OCI-M2 (cell line): ENCODE measurements around the gene ZNF76.

Source experiments
- DNase-seq: peaks from one replicate; lab custom pipeline; 2025; ENCODE audit not compliant: unreplicated experiment; lab: John Stamatoyannopoulos, UW

Gene ZNF76

DNA sequence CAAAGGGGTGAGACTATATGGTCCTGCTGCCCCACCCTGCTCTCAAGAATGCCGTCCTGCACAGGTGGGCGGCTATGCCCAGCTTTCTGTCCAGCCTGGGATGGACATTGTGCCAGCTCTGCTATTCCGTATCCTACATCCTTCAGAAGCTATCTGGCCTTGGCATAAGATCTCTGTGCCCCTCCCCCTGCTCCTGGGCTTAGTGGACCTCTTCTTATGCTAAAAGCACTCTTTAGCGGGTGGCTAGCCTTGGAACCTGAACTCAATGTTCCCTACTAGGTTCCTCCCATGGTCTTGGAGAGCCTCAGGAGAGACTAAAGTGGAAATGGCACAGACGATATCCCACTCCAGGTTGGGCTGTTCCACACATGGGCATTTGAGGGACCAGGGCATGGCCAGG, 23.3 kb upstream of the ZNF76 start:
- DNase-seq, result no peak

DNA sequence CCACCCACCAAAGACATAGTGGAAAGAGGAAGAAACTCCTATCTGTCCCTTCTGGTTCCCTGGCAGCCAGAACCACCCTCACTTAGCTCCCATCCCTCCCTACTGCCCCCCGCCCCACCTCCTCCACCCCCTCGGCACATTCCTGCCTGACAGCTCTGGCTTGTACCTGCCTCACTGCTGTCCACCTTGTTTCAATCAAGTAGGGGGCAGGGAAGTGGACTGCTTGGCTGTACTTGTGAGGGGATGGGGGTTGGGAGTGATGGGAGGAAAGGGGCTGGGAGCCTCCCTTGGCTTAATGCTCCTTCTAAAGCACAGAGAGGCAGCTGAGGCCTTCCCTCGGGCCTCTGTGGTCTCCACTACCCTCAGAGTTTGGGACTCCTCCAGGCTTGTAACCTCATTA, 22.1 kb upstream of the ZNF76 start:
- DNase-seq, result no peak

GRCh38 chr6:35238843-35239289, 20.7 kb upstream of the ZNF76 start:
- no peak for DNase-seq

DNA sequence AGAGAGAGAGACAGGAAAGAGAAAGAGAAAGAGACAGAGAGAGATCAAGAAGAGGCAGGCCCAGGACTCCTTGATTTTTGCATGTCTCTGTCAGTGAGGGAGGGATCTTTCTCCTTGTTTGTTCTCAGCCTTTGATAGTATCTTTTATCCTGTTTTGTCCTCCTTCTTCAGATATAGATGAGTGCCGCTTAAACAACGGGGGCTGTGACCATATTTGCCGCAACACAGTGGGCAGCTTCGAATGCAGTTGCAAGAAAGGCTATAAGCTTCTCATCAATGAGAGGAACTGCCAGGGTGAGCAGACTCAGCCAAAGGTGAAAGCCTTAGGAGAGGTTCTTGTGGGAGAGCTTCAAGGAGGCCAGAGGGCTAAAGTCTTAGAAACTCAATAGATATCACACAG, 20.0 kb upstream of the ZNF76 start:
- DNase-seq, result no peak

GRCh38 chr6:35240838-35241801, 18.4 kb upstream of the ZNF76 start:
- peak; percentile 21 for DNase-seq

GRCh38 chr6:35242486-35242885, 17.0 kb upstream of the ZNF76 start:
- no peak for DNase-seq

DNA sequence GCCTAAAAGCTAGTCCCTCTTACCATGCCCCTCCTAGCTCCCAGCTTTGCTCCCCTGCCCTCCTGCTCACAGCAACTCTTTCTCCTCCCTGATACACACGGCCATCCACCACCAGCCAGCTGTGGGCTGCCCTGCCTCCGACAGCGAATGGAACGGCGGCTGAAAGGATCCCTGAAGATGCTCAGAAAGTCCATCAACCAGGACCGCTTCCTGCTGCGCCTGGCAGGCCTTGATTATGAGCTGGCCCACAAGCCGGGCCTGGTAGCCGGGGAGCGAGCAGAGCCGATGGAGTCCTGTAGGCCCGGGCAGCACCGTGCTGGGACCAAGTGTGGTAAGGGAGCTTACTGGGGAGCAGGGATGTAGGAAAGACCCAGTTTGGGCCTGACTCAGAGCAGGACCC, 16.6 kb upstream of the ZNF76 start:
- DNase-seq, result no peak

GRCh38 chr6:35243386-35243958, 16.1 kb upstream of the ZNF76 start:
- DNase-seq, result no peak

DNA sequence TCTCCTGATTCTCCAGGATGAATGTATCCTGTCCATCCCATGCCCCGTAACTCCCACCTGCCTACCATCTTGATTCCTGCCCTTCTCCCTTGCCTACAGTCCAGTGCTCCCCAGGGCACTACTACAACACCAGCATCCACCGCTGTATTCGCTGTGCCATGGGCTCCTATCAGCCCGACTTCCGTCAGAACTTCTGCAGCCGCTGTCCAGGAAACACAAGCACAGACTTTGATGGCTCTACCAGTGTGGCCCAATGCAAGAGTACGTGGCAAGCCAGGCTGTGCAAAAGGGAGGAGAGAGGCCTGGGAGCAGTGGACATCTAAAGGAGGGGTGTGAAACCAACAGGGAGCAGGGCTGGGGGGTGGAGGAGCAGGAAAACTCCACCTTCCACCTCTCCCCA, 15.0 kb upstream of the ZNF76 start:
- DNase-seq, result no peak

DNA sequence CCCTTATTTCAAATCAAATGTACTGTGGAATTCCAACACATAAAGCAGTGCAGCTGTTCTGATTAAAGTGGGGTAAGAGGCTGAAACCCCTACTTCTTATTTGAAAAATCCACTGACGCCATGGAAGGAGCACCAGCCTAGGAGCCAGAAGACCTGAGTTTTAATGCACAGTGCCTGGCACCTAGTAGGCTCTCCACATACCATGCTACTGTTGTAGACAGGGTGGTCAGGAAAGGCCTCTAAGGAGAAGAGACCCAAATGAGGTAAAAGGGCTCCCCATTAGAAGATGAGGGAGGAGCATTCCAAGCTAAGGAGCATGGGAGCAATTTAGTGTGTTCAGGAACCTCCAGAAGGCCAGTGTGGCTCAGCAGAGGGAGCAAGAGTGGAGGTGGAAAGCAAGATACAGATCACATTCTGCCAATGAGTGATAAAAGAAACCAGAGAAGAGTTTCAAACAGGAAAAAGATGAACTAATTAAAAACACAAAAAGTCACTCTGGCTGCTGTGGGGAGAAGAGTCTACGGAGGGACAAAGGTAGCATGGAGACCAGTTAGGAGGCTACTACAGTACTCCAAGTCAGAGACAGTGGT, 11.8 kb upstream of the ZNF76 start:
- no peak for DNase-seq

GRCh38 chr6:35248300-35248699, 11.2 kb upstream of the ZNF76 start:
- no peak for DNase-seq

DNA sequence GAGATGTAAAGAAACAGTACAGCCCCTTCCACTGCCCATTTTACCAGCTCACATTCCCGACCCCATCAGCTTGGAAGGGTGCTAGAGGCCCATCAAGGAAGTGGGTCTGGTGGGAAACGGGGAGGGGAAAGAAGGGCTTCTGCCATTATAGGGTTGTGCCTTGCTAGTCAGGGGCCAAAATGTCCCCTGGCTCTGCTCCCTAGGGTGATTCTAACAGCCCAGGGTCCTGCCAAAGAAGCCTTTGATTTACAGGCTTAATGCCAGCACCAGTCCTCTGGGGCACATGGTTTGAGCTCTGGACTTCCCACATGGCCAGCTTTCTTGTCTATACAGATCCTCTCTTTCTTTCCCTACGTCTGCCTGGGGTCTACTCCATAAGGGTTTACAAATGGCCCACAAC, 10.6 kb upstream of the ZNF76 start:
- DNase-seq, result no peak

GRCh38 chr6:35251949-35252348, 7.6 kb upstream of the ZNF76 start:
- no peak for DNase-seq

GRCh38 chr6:35253249-35253648, 6.3 kb upstream of the ZNF76 start:
- no peak for DNase-seq

- DNase-seq, result no peak
Measured at GRCh38 chr6:35258336-35258735, 1.2 kb upstream of the ZNF76 start.

DNA sequence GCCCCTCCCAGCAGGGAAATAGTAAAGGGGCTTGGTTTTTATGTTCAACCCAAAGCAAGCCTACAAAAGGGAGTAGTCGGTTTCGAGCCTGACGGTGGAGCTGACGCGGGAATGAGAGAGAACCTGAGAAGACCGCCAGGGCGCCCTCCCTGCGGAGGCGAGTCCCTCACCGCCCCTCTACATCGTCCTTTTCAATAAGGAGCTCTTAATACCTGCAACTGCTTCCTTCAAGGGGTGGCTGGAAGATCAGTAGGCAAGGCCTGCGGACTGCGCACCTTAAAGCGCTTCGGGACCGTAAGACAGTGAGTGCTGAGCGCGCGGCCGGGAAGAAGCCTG, 709 bp upstream of the ZNF76 start:
- no peak for DNase-seq

DNA sequence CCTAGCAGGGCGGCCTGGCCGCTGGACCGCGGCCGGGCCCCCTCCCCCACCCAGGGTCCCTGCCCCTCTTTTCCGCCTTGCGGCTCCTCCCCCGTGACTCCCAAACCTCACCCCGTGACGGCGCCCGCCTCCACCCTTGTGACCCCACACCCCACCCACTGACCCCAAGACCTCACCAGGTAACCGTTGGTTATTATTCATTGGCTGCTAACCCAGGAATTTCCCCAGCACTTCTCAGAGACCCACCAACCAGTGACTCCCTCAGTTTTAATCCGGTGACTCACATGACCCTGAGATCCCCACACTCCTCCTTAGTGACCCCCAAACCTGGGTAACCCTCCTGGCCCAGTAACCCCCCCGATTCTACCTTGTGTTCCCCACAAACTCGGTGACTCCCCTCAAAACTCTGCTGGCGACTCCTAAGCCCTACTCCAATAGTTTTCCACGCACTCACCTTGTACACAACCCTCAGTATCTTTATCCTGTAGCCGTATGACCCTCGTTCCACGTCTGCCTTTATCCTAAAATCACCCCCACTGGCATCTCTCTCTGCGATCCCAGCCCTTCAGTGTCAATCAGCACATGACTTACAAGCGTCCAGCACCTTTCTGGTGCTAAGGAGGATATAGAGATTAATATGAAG, 534 bp downstream of the ZNF76 start:
- DNase-seq, result no peak

DNA sequence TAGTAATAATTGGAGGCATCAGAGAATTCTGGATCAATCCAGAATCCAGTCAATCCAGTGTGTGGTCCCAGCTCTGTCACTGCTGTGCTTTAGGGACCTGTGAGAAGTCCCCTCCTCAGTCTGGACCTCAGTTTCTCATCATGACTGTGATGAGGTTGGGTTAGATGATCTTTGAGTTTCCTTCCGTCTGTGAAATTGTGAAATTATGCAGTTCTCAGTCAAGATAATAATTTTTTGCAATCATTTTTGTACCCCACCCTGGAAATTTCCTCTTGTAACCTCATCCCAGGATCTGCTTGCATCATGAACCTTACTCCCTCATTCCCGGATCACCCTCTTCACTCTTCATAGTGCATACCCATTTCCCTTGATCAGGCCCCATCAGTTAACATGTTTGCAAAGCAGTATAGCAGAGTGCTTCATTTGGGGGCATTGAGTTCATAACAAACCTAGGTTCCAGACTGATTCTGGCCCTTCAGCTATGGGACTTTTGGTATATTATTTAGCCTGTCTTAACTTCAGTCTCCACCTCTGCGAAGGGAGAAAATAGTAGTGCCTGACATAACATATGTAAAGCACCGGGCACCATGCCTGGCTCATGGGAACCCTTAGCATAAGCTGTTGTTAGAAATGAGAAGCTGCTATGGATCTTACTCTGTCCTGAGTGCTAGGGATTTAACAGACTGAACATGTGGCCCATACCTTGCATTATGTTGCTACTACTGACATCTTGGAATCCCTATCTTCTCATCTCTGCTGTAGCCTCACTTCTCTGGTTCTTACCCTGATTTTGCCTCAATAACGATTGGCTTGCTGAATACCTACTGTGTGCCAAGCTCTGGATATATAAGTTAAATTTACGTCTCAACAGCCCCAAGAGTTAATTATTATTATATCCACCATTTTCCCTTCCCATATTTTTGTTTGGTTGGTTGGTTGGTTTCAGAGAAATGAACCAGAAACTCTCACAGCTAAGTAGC, 1.3 kb downstream of the ZNF76 start:
- DNase-seq, result no peak

DNA sequence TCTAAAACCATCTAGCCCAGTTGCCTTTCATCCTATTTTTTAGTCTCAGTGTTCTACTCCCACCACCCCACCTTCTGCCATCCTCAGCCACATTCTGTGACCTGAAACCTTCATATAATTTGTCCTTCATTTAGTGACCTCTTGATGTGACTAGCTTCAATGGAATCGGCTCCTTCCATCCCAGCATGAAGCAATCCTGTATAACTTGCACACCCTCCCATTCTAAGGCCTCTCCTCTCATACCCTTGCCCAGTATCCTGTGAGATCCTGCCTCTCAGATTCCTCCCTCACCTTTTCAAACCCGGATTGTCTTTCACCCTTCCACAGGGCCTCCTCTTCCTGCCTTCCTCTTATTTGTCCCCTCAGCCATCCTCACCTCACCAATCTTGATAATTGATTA, 3.1 kb downstream of the ZNF76 start:
- DNase-seq, result no peak

- no peak for DNase-seq
Measured at GRCh38 chr6:35264550-35265274, 5.2 kb downstream of the ZNF76 start.
